ENCODE results near the gene PGLYRP2.

PGLYRP2 gene

DNA sequence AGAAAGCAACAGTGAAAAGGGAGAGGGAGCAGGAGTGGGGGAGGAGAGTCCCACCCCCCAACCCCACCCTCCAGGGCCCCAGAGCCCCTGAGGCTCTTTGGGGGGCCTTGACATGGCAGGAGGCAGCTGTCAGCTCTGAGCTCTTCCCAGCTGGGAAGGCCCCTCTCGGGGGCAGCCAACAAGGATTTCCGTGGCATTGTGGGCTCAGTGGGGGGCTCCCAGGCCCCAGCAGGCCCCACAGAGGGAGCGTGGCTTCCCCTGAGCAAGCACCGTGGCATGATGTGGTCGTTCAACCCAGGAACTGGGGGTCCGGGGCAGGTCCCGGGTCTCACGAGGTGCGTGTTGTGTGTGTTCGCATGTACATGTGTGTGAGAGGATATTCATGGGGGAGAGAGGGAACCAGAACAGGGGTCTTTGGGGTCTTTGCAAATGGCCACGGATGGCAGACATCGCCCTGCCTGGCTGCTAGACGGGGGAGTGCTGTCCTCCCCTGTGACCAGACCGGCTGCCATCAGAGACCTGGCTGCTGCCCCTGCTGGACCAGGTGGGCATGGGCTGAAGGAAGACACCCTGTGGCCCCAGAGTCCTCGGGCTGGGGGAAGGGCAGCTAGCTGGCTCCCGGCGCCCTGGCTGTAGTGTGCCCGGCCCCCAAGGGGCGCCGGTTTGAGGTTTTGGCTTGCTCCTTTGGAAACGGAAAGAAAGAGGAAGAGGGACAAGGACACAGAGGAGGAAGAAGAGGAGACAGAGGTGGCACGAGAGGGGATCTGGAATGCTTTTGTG, 56.8 kb downstream of the PGLYRP2 start:
- no peak for DNase-seq

- DNase-seq, result no peak
Observed at GRCh38 chr19:15421721-15422260, 57.5 kb downstream of the PGLYRP2 start.

GRCh38 chr19:15421136-15421695, 58.1 kb downstream of the PGLYRP2 start:
- DNase-seq, result no peak

DNA sequence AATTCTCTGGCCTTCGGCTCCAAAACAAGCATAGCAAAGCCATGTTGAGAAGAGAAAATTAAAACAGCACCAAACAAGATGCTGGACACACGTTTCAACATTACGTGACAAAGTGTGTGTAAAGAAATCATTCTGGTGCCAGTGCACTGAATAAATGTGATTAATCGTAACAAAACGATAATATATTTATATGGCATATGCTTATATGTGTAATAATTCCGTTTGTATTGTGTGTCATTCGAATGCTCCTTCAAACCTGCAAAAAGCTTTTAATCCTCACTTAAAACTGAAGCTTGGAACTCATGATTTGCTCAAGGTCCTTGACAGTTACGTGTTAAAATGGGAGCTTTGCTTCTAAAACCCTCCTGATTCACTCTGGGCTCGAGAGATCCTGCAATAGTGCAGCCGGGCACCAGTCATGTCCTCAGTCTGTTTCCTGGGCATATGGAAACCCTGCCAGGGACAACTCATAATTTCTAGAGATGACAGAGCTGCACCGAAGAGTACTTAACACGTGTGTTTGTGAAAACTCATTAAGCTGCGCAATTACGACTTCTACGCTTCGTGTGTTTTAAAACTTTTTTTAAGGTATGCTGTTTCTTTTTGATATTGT, 59.8 kb downstream of the PGLYRP2 start:
- DNase-seq, result no peak
